GM12878 (cell line): ENCODE data around the gene RASD1.

Experiments
- BCLAF1 ChIP-seq: fragments of 450-650 bp; IDR thresholded peaks from 2 replicates; pipeline ENCODE4 v1.6.1; 2017; ENCODE audit warnings: antibody characterized with exemption, mild to moderate bottlenecking, moderate library complexity
- BHLHE40 ChIP-seq, 2 experiments: fragments of 450-650 bp in 1 of 2; IDR thresholded peaks; 2 replicates each; pipeline ENCODE4 v1.6.1; 2011 to 2017; ENCODE audit warnings: low read depth in 2 of 2, borderline replicate concordance in 1 of 2, improper control_type of control experiment in 1 of 2, low read length in 1 of 2, mild to moderate bottlenecking in 1 of 2
- CTCF ChIP-seq, 3 experiments: IDR thresholded peaks in 2 of 3; conservative IDR thresholded peaks in 1 of 3; 2 replicates each; pipeline ENCODE4 v1.5.1; 2011; ENCODE audit warnings: low read depth in 3 of 3, low read length in 3 of 3, mild to moderate bottlenecking in 3 of 3, control low read depth in 2 of 3, moderate library complexity in 2 of 3, inconsistent platforms in 1 of 3, mixed read lengths in 1 of 3; ENCODE audit not compliant: control insufficient read depth in 2 of 3, insufficient read depth in 1 of 3; ENCODE audit errors: extremely low read depth in 1 of 3
- EP300 ChIP-seq, 2 experiments: fragments of 150-350 bp in 1 of 2; IDR thresholded peaks; 2 replicates each; pipeline ENCODE4 v1.6.1; 2011 to 2012; ENCODE audit warnings: low read depth in 2 of 2, low read length in 2 of 2, borderline replicate concordance in 1 of 2, improper control_type of control experiment in 1 of 2, inconsistent platforms in 1 of 2; ENCODE audit not compliant: control insufficient read depth in 1 of 2
- MYC ChIP-seq: IDR thresholded peaks from 2 replicates; pipeline ENCODE4 v1.6.1; 2011; ENCODE audit warnings: mild to moderate bottlenecking, low read length, moderate library complexity, inconsistent platforms; ENCODE audit not compliant: insufficient read depth, insufficient replicate concordance, insufficient read length, severe bottlenecking
- NR2C1 ChIP-seq: fragments of 450-650 bp; IDR thresholded peaks from 2 replicates; pipeline ENCODE4 v1.6.1; 2017; ENCODE audit warnings: antibody characterized with exemption, mild to moderate bottlenecking, moderate library complexity
- POLR2A ChIP-seq: IDR thresholded peaks from 2 replicates; pipeline ENCODE4 v1.6.1; 2011; ENCODE audit warnings: low read depth, mild to moderate bottlenecking, low read length
- REST ChIP-seq: IDR thresholded peaks from 2 replicates; pipeline ENCODE4 v1.6.1; 2012; ENCODE audit warnings: mild to moderate bottlenecking, low read depth, low read length
- SMC3 ChIP-seq: IDR thresholded peaks from 2 replicates; pipeline ENCODE4 v1.6.1; 2011; ENCODE audit warnings: low read length, improper control_type of control experiment, borderline replicate concordance
- SPI1 ChIP-seq: IDR thresholded peaks from 2 replicates; pipeline ENCODE4 v1.6.1; 2011; ENCODE audit warnings: low read depth, mild to moderate bottlenecking, low read length, moderate library complexity, borderline replicate concordance; ENCODE audit not compliant: insufficient read depth
- ZNF274 ChIP-seq: IDR thresholded peaks from one replicate; pipeline ENCODE4 v1.8.0; 2011; ENCODE audit not compliant: insufficient read length, insufficient read depth

GRCh38 chr17:17491031-17491471 is 5.1 kb downstream of the RASD1 start:
- TF ChIP-seq SPI1 (no peak), POLR2A (no peak), ZNF274 (no peak), MYC (no peak), BCLAF1 (no peak), EP300 (IDR thresholded peaks at IDR 0.05; ENCODE audit: borderline replicate concordance in 1 of 2, control insufficient read depth in 1 of 2, low read depth in 2 of 2, low read length in 2 of 2) (no peak), BHLHE40 (IDR thresholded peaks at IDR 0.05; ENCODE audit: borderline replicate concordance in 1 of 2, low read depth in 2 of 2, low read length in 1 of 2) (no peak), NR2C1 (no peak), CTCF (IDR thresholded peaks at IDR 0.05 in 2 of 3, conservative IDR thresholded peaks at IDR 0.05 in 1 of 3; ENCODE audit: control insufficient read depth in 2 of 3, extremely low read depth in 1 of 3, insufficient read depth in 1 of 3, low read depth in 3 of 3, low read length in 3 of 3) (no peak), SMC3 (no peak), REST (no peak)
